NK-92 (cell line): ENCODE data around the gene SUMO2.
"Not testable (repeated sequence)": the region's sequence is repeated elsewhere in the genome, so short reads cannot be mapped to it uniquely, and the experiment has no call there.

Source experiments
- DNase-seq: peaks from one replicate; lab custom pipeline; 2025; ENCODE audit not compliant: unreplicated experiment; lab: John Stamatoyannopoulos, UW

SUMO2 gene

GRCh38 chr17:75182569-75183436 is at the start of gene SUMO2:
SUMO2 (minus strand) TSS chr17:75182959; CDS start chr17:75182834, 125 bp downstream.
- DNase-seq = peak; percentile 76

- DNase-seq = no peak
These were observed 49.1 kb upstream of the SUMO2 start for GRCh38 chr17:75231741-75232464.

- no peak for DNase-seq
These were observed 48.3 kb upstream of the SUMO2 start for GRCh38 chr17:75231071-75231470.

GRCh38 chr17:75228847-75229246 is 46.1 kb upstream of the SUMO2 start:
- no peak for DNase-seq

GRCh38 chr17:75228305-75228704 is 45.5 kb upstream of the SUMO2 start:
- no peak for DNase-seq

- DNase-seq = no peak
These were observed 45.0 kb upstream of the SUMO2 start for GRCh38 chr17:75227729-75228128.

- no peak for DNase-seq
These were observed 42.3 kb upstream of the SUMO2 start for GRCh38 chr17:75225016-75225415.

- DNase-seq = no peak
These were observed 37.1 kb upstream of the SUMO2 start for GRCh38 chr17:75219815-75220214.

- no peak for DNase-seq
These were observed 35.4 kb upstream of the SUMO2 start for GRCh38 chr17:75218131-75218530.

GRCh38 chr17:75209061-75209460 is 26.3 kb upstream of the SUMO2 start:
- no peak for DNase-seq

GRCh38 chr17:75208161-75208560 is 25.4 kb upstream of the SUMO2 start:
- no peak for DNase-seq

GRCh38 chr17:75207760-75208159 is 25.0 kb upstream of the SUMO2 start:
- DNase-seq = no peak

GRCh38 chr17:75207050-75207407 is 24.3 kb upstream of the SUMO2 start:
- not testable (repeated sequence) for DNase-seq

GRCh38 chr17:75205793-75206163 is 23.0 kb upstream of the SUMO2 start:
- no peak for DNase-seq

- peak; percentile 53 for DNase-seq
These were observed 22.5 kb upstream of the SUMO2 start, which contains the start of gene NUP85 for GRCh38 chr17:75205037-75205792. NUP85 (plus strand) TSS chr17:75205679; CDS start chr17:75205762, 83 bp downstream.

- no peak for DNase-seq
These were observed 17.3 kb upstream of the SUMO2 start for GRCh38 chr17:75199886-75200618.

GRCh38 chr17:75194879-75195278 is 12.1 kb upstream of the SUMO2 start:
- no peak for DNase-seq

GRCh38 chr17:75191584-75191983 is 8.8 kb upstream of the SUMO2 start:
- DNase-seq = no peak

GRCh38 chr17:75188614-75189013 is 5.9 kb upstream of the SUMO2 start:
- no peak for DNase-seq

GRCh38 chr17:75183999-75184884 is 1.5 kb upstream of the SUMO2 start:
- DNase-seq = no peak
